ENCODE data around the gene BTG1.
A peak's percentile ranks its signal among the peaks of the same experiment; 100 is the strongest.

GRCh38 chr12:92144631-92145480, 790 bp downstream of the BTG1 start:
- TF ChIP-seq EZH2phosphoT487 (IDR thresholded peaks at IDR 0.05; ENCODE audit: unreplicated experiment) (no peak), CTCF (conservative IDR thresholded peaks at IDR 0.05; ENCODE audit: low read depth in 2 of 2) (peak; percentile 7 to 39; a peak in 2 of 4 replicates), POLR2AphosphoS5 (IDR thresholded peaks at IDR 0.05; ENCODE audit: low read depth) (no peak), EZH2 (IDR thresholded peaks at IDR 0.05; ENCODE audit: low read depth, unreplicated experiment) (no peak), ETS1 (IDR thresholded peaks at IDR 0.05) (no peak), REST (IDR thresholded peaks at IDR 0.05; ENCODE audit: unreplicated experiment) (no peak), STAT1 (IDR thresholded peaks at IDR 0.05; ENCODE audit: unreplicated experiment) (no peak), CREB1 (CRISPR knock-in tag; IDR thresholded peaks at IDR 0.05; ENCODE audit: low read depth) (no peak)

Measured in GM23338 (cell line).